Adrenal gland (tissue), 5 donors: ENCODE data around the gene LCOR.

Experiments
- CTCF ChIP-seq, 6 experiments: fragments of 450-650 bp in 4 of 6; fragments of 200-600 bp in 2 of 6; sonication (generic) in 1 of 6; IDR thresholded peaks; 1 replicate in 5 of 6; 2 replicates in 1 of 6; pipeline versions ENCODE4 v1.5.1 to v1.8.0; 2016 to 2021; ENCODE audit warnings: antibody characterized with exemption in 6 of 6, mild to moderate bottlenecking in 2 of 6, moderate library complexity in 1 of 6
- POLR2A ChIP-seq, 2 donors: fragments of 450-650 bp; IDR thresholded peaks; one replicate each; pipeline ENCODE4 v1.6.1; 2017; ENCODE audit warnings: antibody characterized with exemption in 2 of 2, mild to moderate bottlenecking in 2 of 2, moderate library complexity in 1 of 2
- donor health status: DM: no; HTN: no; CAD: no.

- TF ChIP-seq POLR2A (IDR thresholded peaks at IDR 0.05) (no peak), CTCF (IDR thresholded peaks at IDR 0.05) (no peak)
These were observed 159.3 kb downstream of the LCOR start for GRCh38 chr10:96991313-96991841.
